Heart left ventricle (tissue), 13 donors: ENCODE results near the gene MS4A6E.

ENCODE experiments used
- POLR2A ChIP-seq, 2 donors: fragments of 450-650 bp; IDR thresholded peaks; one replicate each; pipeline ENCODE4 v1.6.1; 2017; ENCODE audit warnings: antibody characterized with exemption in 2 of 2, mild to moderate bottlenecking in 2 of 2, moderate library complexity in 2 of 2
- TF ChIP-seq, protein P1 (sequence below), 12 donors: fragments of 200-600 bp; sonication (generic) in 4 of 12; IDR thresholded peaks; one replicate each; pipeline versions ENCODE4 v1.5.0 to v1.8.0; 2018 to 2022; ENCODE audit warnings: antibody characterized with exemption in 12 of 12, mild to moderate bottlenecking in 5 of 12
- donor health status: ischemic (EF 13 %, LVEDD 7.1; RV severe dilation, severe dysfunction).
- donor health status: DM: no; HTN: yes; CAD: no.
- donor health status: DM: no; HTN: no; CAD: no.
- donor health status: ischemic (EF 25% LVEDD 6.9; RV normal size, moderate dysfunction).
- donor health status: ischemic (EF 25% LVEDD 5.7; RV mildly dilated, moderate dysfunction).
- donor health status: ischemic (EF 35%, LVEDD 5.7; RV mildly dilated, moderate dysfunction).
- donor health status: nonischemic (EF 11% LVEDD 7.7; RV severe dilation, severe dysfunction).
- donor health status: DM: yes; HTN: yes; CAD: no.
- donor health status: PGD.
- donor health status: ischemic (EF 29% LVEDD 5.4; RV normal size, mild dysfunction).
- donor health status: nonischemic (EF 23%, LVEDD 6.1; RV moderate dilation, normal function).

GRCh38 chr11:60332846-60333245 lies 5.8 kb downstream of the MS4A6E start:
- TF ChIP-seq, protein P1, sequence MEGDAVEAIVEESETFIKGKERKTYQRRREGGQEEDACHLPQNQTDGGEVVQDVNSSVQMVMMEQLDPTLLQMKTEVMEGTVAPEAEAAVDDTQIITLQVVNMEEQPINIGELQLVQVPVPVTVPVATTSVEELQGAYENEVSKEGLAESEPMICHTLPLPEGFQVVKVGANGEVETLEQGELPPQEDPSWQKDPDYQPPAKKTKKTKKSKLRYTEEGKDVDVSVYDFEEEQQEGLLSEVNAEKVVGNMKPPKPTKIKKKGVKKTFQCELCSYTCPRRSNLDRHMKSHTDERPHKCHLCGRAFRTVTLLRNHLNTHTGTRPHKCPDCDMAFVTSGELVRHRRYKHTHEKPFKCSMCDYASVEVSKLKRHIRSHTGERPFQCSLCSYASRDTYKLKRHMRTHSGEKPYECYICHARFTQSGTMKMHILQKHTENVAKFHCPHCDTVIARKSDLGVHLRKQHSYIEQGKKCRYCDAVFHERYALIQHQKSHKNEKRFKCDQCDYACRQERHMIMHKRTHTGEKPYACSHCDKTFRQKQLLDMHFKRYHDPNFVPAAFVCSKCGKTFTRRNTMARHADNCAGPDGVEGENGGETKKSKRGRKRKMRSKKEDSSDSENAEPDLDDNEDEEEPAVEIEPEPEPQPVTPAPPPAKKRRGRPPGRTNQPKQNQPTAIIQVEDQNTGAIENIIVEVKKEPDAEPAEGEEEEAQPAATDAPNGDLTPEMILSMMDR (IDR thresholded peaks at IDR 0.05), result no peak
- no peak for TF ChIP-seq POLR2A (IDR thresholded peaks at IDR 0.05)
